ENCODE measurements around the gene ESF1.

GRCh38 chr20:13690943-13691342, 93.8 kb downstream of the ESF1 start:
- TF ChIP-seq POLR2A (IDR thresholded peaks at IDR 0.05), result no peak
- TF ChIP-seq POLR2AphosphoS5 (IDR thresholded peaks at IDR 0.05), result no peak
- TF ChIP-seq CTCF (IDR thresholded peaks at IDR 0.05), result no peak

Data from stomach (tissue), 4 donors.